ENCODE measurements around the gene DSC3. TPM values are rescaled to one million over a fixed set of nuclear protein-coding genes. Genes with fewer than 3 reads are reported as not detected.

The DSC3 gene
- total RNA-seq, 1 experiment from 2014 or later, result not detected

GRCh38 chr18:30997223-30997622 is 45.3 kb downstream of the DSC3 start:
- intact Hi-C loops (cut with micrococcal nuclease; ENCODE audit: unreplicated experiment), result no loop called here
- ChIA-PET POLR2A (ENCODE audit: unreplicated experiment) (no interaction called here), CTCF (no interaction called here)
- Histone ChIP-seq H3K9me2 (ENCODE audit: insufficient read depth) (no peaks in the 10 kb centered on the region), H3K4me3 (no peak overlapping the region), H3K27me3 (ENCODE audit: insufficient read depth, low read depth) (no peaks in the 10 kb centered on the region), H3K4me1 (replicated peaks; ENCODE audit: insufficient read depth) (no peaks in the 10 kb centered on the region), H3K27ac (no peak overlapping the region), H2AFZ (no peak overlapping the region), H3K4me2 (no peak overlapping the region), H4K20me1 (ENCODE audit: insufficient read depth) (no peaks in the 10 kb centered on the region), H3K36me3 (ENCODE audit: low read depth) (no peaks in the 10 kb centered on the region), H3K9me3 (ENCODE audit: insufficient read depth, low read depth) (no peaks in the 10 kb centered on the region), H3F3A (ENCODE audit: insufficient read depth, low read depth) (no peaks in the 10 kb centered on the region), H3K79me2 (ENCODE audit: low read depth) (no peaks in the 10 kb centered on the region)
- no TSS peak for BruUV-seq (replicated peaks)
- TF ChIP-seq EZH2 (IDR thresholded peaks at IDR 0.05; ENCODE audit: low read depth), result no peak
- TF ChIP-seq CTCF (conservative IDR thresholded peaks at IDR 0.05), result no peak
- no peak for DNase-seq

- Histone ChIP-seq H3K27me3 (ENCODE audit: insufficient read depth, low read depth) (no peaks in the 10 kb centered on the region), H3K36me3 (ENCODE audit: low read depth) (no peaks in the 10 kb centered on the region), H3K9me3 (ENCODE audit: insufficient read depth, low read depth) (no peaks in the 10 kb centered on the region), H3K4me2 (no peak overlapping the region), H3K4me1 (replicated peaks; ENCODE audit: insufficient read depth) (peaks cover 10% of the 10 kb centered on the region), H3K9me2 (ENCODE audit: insufficient read depth) (no peaks in the 10 kb centered on the region), H3K79me2 (ENCODE audit: low read depth) (no peaks in the 10 kb centered on the region), H4K20me1 (ENCODE audit: insufficient read depth) (no peaks in the 10 kb centered on the region), H3K4me3 (no peak overlapping the region), H3K27ac (no peak overlapping the region), H2AFZ (no peak overlapping the region), H3F3A (ENCODE audit: insufficient read depth, low read depth) (peaks cover 7% of the 10 kb centered on the region; the same call in 1 of the 2 replicates)
- intact Hi-C loops (cut with micrococcal nuclease; ENCODE audit: unreplicated experiment), result no loop called here
- POLR2A ChIA-PET (ENCODE audit: unreplicated experiment), result interaction anchor here (0.7 kb wide), 1 partner anchor 862 kb away, joined by 4 read pairs; no protein-coding TSS in a partner anchor
- CTCF ChIA-PET, result no interaction called here
- BruUV-seq (replicated peaks), result no TSS peak
- DNase-seq, result no peak
- TF ChIP-seq EZH2 (IDR thresholded peaks at IDR 0.05; ENCODE audit: low read depth) (no peak), CTCF (conservative IDR thresholded peaks at IDR 0.05) (no peak)
Measured at GRCh38 chr18:30992231-30992630, 50.3 kb downstream of the DSC3 start.

- no peak overlapping the region for H3K27ac ChIP-seq
Measured at GRCh38 chr18:30991397-30991796, 51.1 kb downstream of the DSC3 start.

More at GRCh38 chr18:30991397-30991796, 51.1 kb downstream of the DSC3 start:
- DNase-seq, result no peak
- H3K4me3 ChIP-seq, result no peak overlapping the region
- ChIA-PET POLR2A (ENCODE audit: unreplicated experiment) (no interaction called here), CTCF (no interaction called here)
- no peaks in the 10 kb centered on the region for H3K27me3 ChIP-seq (ENCODE audit: insufficient read depth, low read depth)
- intact Hi-C loops (cut with micrococcal nuclease; ENCODE audit: unreplicated experiment), result no loop called here
- no peaks in the 10 kb centered on the region for H3K79me2 ChIP-seq (ENCODE audit: low read depth)
- no peak overlapping the region for H2AFZ ChIP-seq
- H3K4me1 ChIP-seq (replicated peaks; ENCODE audit: insufficient read depth), result peaks cover 10% of the 10 kb centered on the region
- no peaks in the 10 kb centered on the region for H3K36me3 ChIP-seq (ENCODE audit: low read depth)
- no peaks in the 10 kb centered on the region for H3K9me2 ChIP-seq (ENCODE audit: insufficient read depth)
- TF ChIP-seq CTCF (conservative IDR thresholded peaks at IDR 0.05), result no peak
- TF ChIP-seq EZH2 (IDR thresholded peaks at IDR 0.05; ENCODE audit: low read depth), result no peak
- H3F3A ChIP-seq (ENCODE audit: insufficient read depth, low read depth), result peaks cover 11% of the 10 kb centered on the region; the same call in 1 of the 2 replicates
- no peak overlapping the region for H3K4me2 ChIP-seq
- no peaks in the 10 kb centered on the region for H4K20me1 ChIP-seq (ENCODE audit: insufficient read depth)
- BruUV-seq (replicated peaks), result no TSS peak
- no peaks in the 10 kb centered on the region for H3K9me3 ChIP-seq (ENCODE audit: insufficient read depth, low read depth)

Data from PC-9 (cell line).